ENCODE data around the gene TRIO. TPM values are rescaled to one million over a fixed set of nuclear protein-coding genes. Genes with fewer than 3 reads are reported as not detected.
A peak's percentile ranks its signal among the peaks of the same experiment; 100 is the strongest.

The TRIO gene
- total and polyA plus RNA-seq, 10 of the 15 experiments (the other 5 are each of a cell fraction or from before 2014, with no cell fraction given), result 5.1 to 96.4 (median 44.6) TPM

- TF ChIP-seq ZBTB40 (IDR thresholded peaks at IDR 0.05; ENCODE audit: borderline replicate concordance) (no peak), EED (IDR thresholded peaks at IDR 0.05; ENCODE audit: low read depth) (peak; percentile 67), USF1 (IDR thresholded peaks at IDR 0.05; ENCODE audit: borderline replicate concordance, extremely low read length, insufficient read depth, low read depth, low read length) (peak; percentile 82), ZBTB11 (CRISPR knock-in tag; IDR thresholded peaks at IDR 0.05) (0 out of 2 replicates have a peak, but pooled peaks have one; percentile 33), BMI1 (IDR thresholded peaks at IDR 0.05; ENCODE audit: borderline replicate concordance) (no peak), KAT2A (conservative IDR thresholded peaks at IDR 0.05; ENCODE audit: control insufficient read depth, low read depth, low read length) (no peak), ZNF274 (IDR thresholded peaks at IDR 0.05; ENCODE audit: insufficient read depth, insufficient read length) (no peak), SREBF2 (IDR thresholded peaks at IDR 0.05; ENCODE audit: low read length) (no peak), BCL3 (IDR thresholded peaks at IDR 0.05; ENCODE audit: borderline replicate concordance, insufficient read depth, low read depth, low read length, poor library complexity, severe bottlenecking) (no peak), RAD21 (IDR thresholded peaks at IDR 0.05; ENCODE audit: insufficient read depth, low read depth, low read length) (no peak), ASH2L (IDR thresholded peaks at IDR 0.05; ENCODE audit: borderline replicate concordance, low read depth) (no peak), ZZZ3 (IDR thresholded peaks at IDR 0.05; ENCODE audit: control insufficient read depth, insufficient read length, low read depth) (no peak), TCF3 (IDR thresholded peaks at IDR 0.05; ENCODE audit: borderline replicate concordance, insufficient read depth, low read depth, low read length) (no peak), CEBPB (IDR thresholded peaks at IDR 0.05; ENCODE audit: borderline replicate concordance in 1 of 2, low read depth in 2 of 2, low read length in 2 of 2) (no peak), HDAC6 (IDR thresholded peaks at IDR 0.05; ENCODE audit: unreplicated experiment) (no peak), ZBTB4 (CRISPR knock-in tag; IDR thresholded peaks at IDR 0.05) (no peak; the same call in 1 of the 2 replicates)
Measured at GRCh38 chr5:14174230-14174636, 31.1 kb downstream of the TRIO start (continued).
